Prostate gland (tissue), 2 donors: ENCODE data around the gene DPP10. TPM values are rescaled to one million over a fixed set of nuclear protein-coding genes. Genes with fewer than 3 reads are reported as not detected.
"Not testable (repeated sequence)": the region's sequence is repeated elsewhere in the genome, so short reads cannot be mapped to it uniquely, and the experiment has no call there.

ENCODE experiments used
- DNase-seq: peaks from one replicate; pipeline ENCODE4 v3.0.0-alpha.2; 2019; ENCODE audit warnings: low spot score
- H3K27ac ChIP-seq, 2 donors: fragments of 200-600 bp; sonication (generic); 2 replicates each; pipeline ENCODE4 v1.5.1; 2017 to 2019
- H3K27me3 ChIP-seq: fragments of 200-600 bp; sonication (generic); replicated peaks from 2 replicates; pipeline ENCODE4 v1.5.1; 2019; ENCODE audit not compliant: insufficient read depth
- H3K36me3 ChIP-seq, 2 donors: fragments of 200-600 bp; sonication (generic); 1 replicate in 1 of 2; 2 replicates in 1 of 2; pipeline versions ENCODE4 v1.5.1 to v1.8.1; 2017 to 2019
- H3K4me1 ChIP-seq: fragments of 200-600 bp; sonication (generic); replicated peaks from 2 replicates; pipeline ENCODE4 v1.5.1; 2019
- H3K4me3 ChIP-seq, 2 donors: fragments of 200-600 bp; sonication (generic); 2 replicates each; pipeline ENCODE4 v1.5.1; 2017 to 2019
- H3K9me3 ChIP-seq: fragments of 200-600 bp; sonication (generic); 2 replicates; pipeline ENCODE4 v1.5.1; 2017
- CTCF ChIP-seq, 4 experiments: fragments of 200-600 bp in 2 of 4; fragments of 450-650 bp in 2 of 4; sonication (generic) in 2 of 4; IDR thresholded peaks; 1 replicate in 3 of 4; 2 replicates in 1 of 4; pipeline ENCODE4 v1.5.1; 2016 to 2019; ENCODE audit warnings: antibody characterized with exemption in 4 of 4, mild to moderate bottlenecking in 2 of 4, moderate library complexity in 2 of 4
- POLR2A ChIP-seq: fragments of 450-650 bp; IDR thresholded peaks from one replicate; pipeline ENCODE4 v1.6.1; 2016; ENCODE audit warnings: antibody characterized with exemption, mild to moderate bottlenecking
- POLR2AphosphoS5 ChIP-seq: sonication (generic); formaldehyde crosslinking; IDR thresholded peaks from one replicate; pipeline ENCODE4 v1.6.1; 2017; ENCODE audit warnings: antibody characterized with exemption
- WGBS: methylation state at CpG from one replicate; pipeline ENCODE4 v1.1.5; 2018; 5-methylcytosine and 5-hydroxymethylcytosine counted together
- intact Hi-C: fragments of 100-400 bp; cut with DNase I; formaldehyde crosslinking; loops from one replicate; pipeline ENCODE4 v1.14.2; 2022
- total RNA-seq, 2 donors: library from RNA; depleted of rRNA; stranded (reverse); fragments of >200 nt; gene quantifications; one replicate each; pipeline ENCODE4 v1.1.0, GENCODE V29; 2016

DPP10 gene
- total RNA-seq, 2 donors from 2014 or later: 5.1 TPM; not detected in 1

GRCh38 chr2:115011721-115012120 lies 569.3 kb downstream of the DPP10 start:
- WGBS: 91% methylated on average over 4 of the region's 4 CpGs
- H3K4me3 ChIP-seq: no peak overlapping the region
- no peak overlapping the region for H3K27ac ChIP-seq
- intact Hi-C loops: no loop called here
- no peak for DNase-seq
- no peak for TF ChIP-seq CTCF (IDR thresholded peaks at IDR 0.05)
- no peak for TF ChIP-seq POLR2A
- TF ChIP-seq POLR2AphosphoS5: no peak
- H3K4me1 ChIP-seq: no peaks in the 10 kb centered on the region
- no peaks in the 10 kb centered on the region for H3K27me3 ChIP-seq
- H3K9me3 ChIP-seq: no peaks in the 10 kb centered on the region
- no peaks in the 10 kb centered on the region for H3K36me3 ChIP-seq

- H3K27me3 ChIP-seq, H3K36me3 ChIP-seq, H3K27ac ChIP-seq, H3K4me3 ChIP-seq, H3K4me1 ChIP-seq, intact Hi-C loops, H3K9me3 ChIP-seq, DNase-seq: not testable (repeated sequence)
- 95% methylated on average over 3 of the region's 3 CpGs for WGBS
Measured at GRCh38 chr2:115022013-115022412, 579.6 kb downstream of the DPP10 start.

GRCh38 chr2:115034801-115035200 lies 592.4 kb downstream of the DPP10 start:
- Histone ChIP-seq H3K27me3 (no peaks in the 10 kb centered on the region), H3K4me1 (no peaks in the 10 kb centered on the region), H3K4me3 (no peak overlapping the region), H3K9me3 (no peaks in the 10 kb centered on the region), H3K36me3 (no peaks in the 10 kb centered on the region), H3K27ac (no peak overlapping the region)
- intact Hi-C loops: no loop called here
- 82% methylated on average over 3 of the region's 3 CpGs for WGBS
- DNase-seq: no peak
- no peak for TF ChIP-seq CTCF (IDR thresholded peaks at IDR 0.05)
- no peak for TF ChIP-seq POLR2AphosphoS5
- TF ChIP-seq POLR2A: no peak

- 45% methylated on average over 2 of the region's 2 CpGs for WGBS
- intact Hi-C loops: no loop called here
- no peaks in the 10 kb centered on the region for H3K27me3 ChIP-seq
Measured at GRCh38 chr2:115036818-115037217, 594.4 kb downstream of the DPP10 start.

GRCh38 chr2:115057473-115057872 lies 615.0 kb downstream of the DPP10 start:
- Histone ChIP-seq H3K27me3 (no peaks in the 10 kb centered on the region), H3K27ac (no peak overlapping the region), H3K4me3 (no peak overlapping the region), H3K9me3 (no peaks in the 10 kb centered on the region), H3K36me3 (no peaks in the 10 kb centered on the region), H3K4me1 (no peaks in the 10 kb centered on the region)
- no peak for DNase-seq
- TF ChIP-seq POLR2AphosphoS5 (no peak), POLR2A (no peak), CTCF (IDR thresholded peaks at IDR 0.05) (no peak)
- WGBS: 25% methylated on average over 2 of the region's 2 CpGs
- intact Hi-C loops: no loop called here

More at GRCh38 chr2:115036818-115037217, 594.4 kb downstream of the DPP10 start:
- H3K4me3 ChIP-seq: no peak overlapping the region
- no peaks in the 10 kb centered on the region for H3K36me3 ChIP-seq
- TF ChIP-seq POLR2AphosphoS5: no peak
- TF ChIP-seq POLR2A: no peak
- no peak for TF ChIP-seq CTCF (IDR thresholded peaks at IDR 0.05)
- H3K4me1 ChIP-seq: no peaks in the 10 kb centered on the region
- H3K9me3 ChIP-seq: no peaks in the 10 kb centered on the region
- H3K27ac ChIP-seq: no peak overlapping the region
- DNase-seq: no peak
